H1 (cell line): ENCODE measurements around the gene SEC16A. TPM values are rescaled to one million over a fixed set of nuclear protein-coding genes. Genes with fewer than 3 reads are reported as not detected.

Source experiments
- POLR2A ChIP-seq, 2 experiments: IDR thresholded peaks; 1 replicate in 1 of 2; 2 replicates in 1 of 2; pipeline ENCODE4 v1.6.1; 2011; ENCODE audit warnings: low read depth in 2 of 2, low read length in 2 of 2, mild to moderate bottlenecking in 2 of 2; ENCODE audit errors: control extremely low read depth in 1 of 2
- POU5F1 ChIP-seq: IDR thresholded peaks from 2 replicates; pipeline ENCODE4 v1.6.1; 2011; ENCODE audit warnings: low read depth, mild to moderate bottlenecking, low read length, moderate library complexity
- RXRA ChIP-seq: IDR thresholded peaks from 2 replicates; pipeline ENCODE4 v1.6.1; 2011; ENCODE audit warnings: low read depth, mild to moderate bottlenecking, low read length, moderate library complexity; ENCODE audit not compliant: insufficient read depth
- SIRT6 ChIP-seq: IDR thresholded peaks from one replicate; pipeline ENCODE4 v1.7.1; 2012; ENCODE audit warnings: low read length, inconsistent platforms
- polyA plus RNA-seq, 7 experiments: library from polyadenylated mRNA; depleted of rRNA in 3 of 7; stranded (reverse) in 5 of 7; unstranded in 2 of 7; fragments of >200 nt in 5 of 7; fragments of 200-250 nt in 2 of 7; gene quantifications; 1 replicate in 5 of 7; 2 replicates in 1 of 7; 4 replicates in 1 of 7; pipeline versions ENCODE4 v1.2.1 to v1.2.3, GENCODE V29; 2011 to 2013; ENCODE audit warnings: missing spikeins in 2 of 7, mixed read lengths in 2 of 7
- total RNA-seq: library from RNA; stranded (reverse); fragmentation: NEBNext Ultra II Directional; extraction: Animal tissue kit (Norgen Biotek cat#: 25700); gene quantifications from 2 replicates; pipeline ENCODE4 v1.2.1, GENCODE V29; 2021
- TF ChIP-seq, protein P1 (sequence below): IDR thresholded peaks from 2 replicates; pipeline ENCODE4 v1.6.1; 2012; ENCODE audit warnings: low read length, inconsistent platforms

The SEC16A gene
- total and polyA plus RNA-seq, 2 of the 8 experiments (the other 6 are each of a cell fraction or from before 2014, with no cell fraction given) = 21.6 to 49.0 TPM

DNA sequence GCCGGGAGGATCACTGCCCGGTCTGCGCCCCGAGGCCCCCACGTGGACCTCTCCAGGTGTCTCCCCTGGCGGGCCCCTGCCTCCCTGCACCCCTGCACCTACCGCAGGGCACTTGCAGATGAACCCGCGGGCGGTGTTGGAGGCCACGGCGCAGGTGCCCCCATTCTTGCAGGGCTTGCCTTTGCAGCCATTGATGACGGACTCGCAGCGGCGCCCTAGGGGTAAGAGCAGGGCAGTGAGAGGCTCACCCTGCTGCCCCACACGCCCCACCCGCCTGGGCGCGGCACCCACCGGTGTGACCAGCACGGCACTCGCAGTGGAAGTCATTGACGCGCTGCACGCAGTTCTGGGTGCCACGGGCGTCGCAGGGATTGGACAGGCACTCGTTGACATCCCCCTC is 23.6 kb upstream of the SEC16A start (continued):
- TF ChIP-seq, protein P1, sequence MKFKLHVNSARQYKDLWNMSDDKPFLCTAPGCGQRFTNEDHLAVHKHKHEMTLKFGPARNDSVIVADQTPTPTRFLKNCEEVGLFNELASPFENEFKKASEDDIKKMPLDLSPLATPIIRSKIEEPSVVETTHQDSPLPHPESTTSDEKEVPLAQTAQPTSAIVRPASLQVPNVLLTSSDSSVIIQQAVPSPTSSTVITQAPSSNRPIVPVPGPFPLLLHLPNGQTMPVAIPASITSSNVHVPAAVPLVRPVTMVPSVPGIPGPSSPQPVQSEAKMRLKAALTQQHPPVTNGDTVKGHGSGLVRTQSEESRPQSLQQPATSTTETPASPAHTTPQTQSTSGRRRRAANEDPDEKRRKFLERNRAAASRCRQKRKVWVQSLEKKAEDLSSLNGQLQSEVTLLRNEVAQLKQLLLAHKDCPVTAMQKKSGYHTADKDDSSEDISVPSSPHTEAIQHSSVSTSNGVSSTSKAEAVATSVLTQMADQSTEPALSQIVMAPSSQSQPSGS = no peak
- TF ChIP-seq POLR2A (IDR thresholded peaks at IDR 0.05; ENCODE audit: control extremely low read depth in 1 of 2, low read depth in 2 of 2, low read length in 2 of 2) = no peak
- TF ChIP-seq POU5F1 = no peak
- TF ChIP-seq SIRT6 = no peak
- no peak for TF ChIP-seq RXRA
